SH-SY5Y (cell line): Measurements from ENCODE around the gene PPM1F.
A peak's percentile ranks its signal among the peaks of the same experiment; 100 is the strongest.

Experiments
- GATA2 ChIP-seq: IDR thresholded peaks from 2 replicates; pipeline ENCODE4 v1.6.1; 2011; ENCODE audit warnings: mild to moderate bottlenecking, low read depth, low read length
- GATA3 ChIP-seq: IDR thresholded peaks from 2 replicates; pipeline ENCODE4 v1.6.1; 2011; ENCODE audit warnings: low read depth, mild to moderate bottlenecking, low read length, moderate library complexity

Gene PPM1F

GRCh38 chr22:21881841-21882753, 70.6 kb downstream of the PPM1F start:
- TF ChIP-seq GATA2: no peak
- TF ChIP-seq GATA3: no peak

- TF ChIP-seq GATA2: no peak; the same call in 1 of the 2 replicates
- TF ChIP-seq GATA3: peak; percentile 47
Observed at GRCh38 chr22:21876486-21877176, 76.0 kb downstream of the PPM1F start.

GRCh38 chr22:21873619-21874018, 79.0 kb downstream of the PPM1F start:
- no peak for TF ChIP-seq GATA3
- TF ChIP-seq GATA2: no peak
